Measurements from ENCODE around the gene INSR.
A peak's percentile ranks its signal among the peaks of the same experiment; 100 is the strongest.

Gene INSR

DNA sequence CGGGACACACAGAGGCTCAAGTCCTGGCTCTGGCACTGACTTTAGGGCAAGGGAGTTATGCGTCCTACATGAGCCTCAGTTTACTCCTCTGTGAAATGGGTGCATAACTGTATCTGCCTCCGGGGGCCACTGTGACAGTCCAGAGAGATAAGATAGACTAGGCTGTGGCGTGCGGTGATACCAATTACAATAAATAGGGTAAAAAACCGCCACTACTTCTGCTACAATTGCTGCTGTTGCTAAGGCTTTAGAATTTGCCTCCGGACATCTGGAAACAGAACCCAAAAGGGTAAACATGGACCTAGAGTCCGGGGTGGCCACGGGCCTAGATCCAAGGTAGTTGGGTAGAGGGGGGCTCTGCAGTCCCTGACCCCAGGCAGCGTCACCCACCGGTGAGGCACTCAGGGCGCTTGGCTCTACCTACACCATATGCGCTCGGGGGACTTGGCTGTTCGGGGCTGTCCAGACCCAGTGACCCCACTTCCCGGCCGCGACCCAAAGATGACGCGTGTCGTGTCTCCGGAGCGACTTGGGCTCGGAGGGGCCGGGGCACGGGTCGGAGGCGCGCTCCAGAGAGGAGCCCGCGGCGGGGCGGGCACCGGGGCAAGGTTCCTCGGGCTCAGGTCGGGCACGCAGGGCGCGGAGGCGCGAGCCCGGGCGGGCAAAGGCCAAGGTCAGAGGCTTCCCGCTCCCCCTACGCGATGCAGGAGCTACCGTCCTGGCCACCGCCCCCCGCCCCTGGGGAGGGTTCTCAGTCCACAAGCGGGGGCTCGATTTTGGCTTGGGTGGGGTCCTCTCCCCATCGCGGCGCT lies 1.1 kb downstream of the INSR start:
- peak overlapping the region; percentile 66 for H3K9ac ChIP-seq
- H3K27me3 ChIP-seq (ENCODE audit: insufficient read depth, low read depth) = no peaks in the 10 kb centered on the region
- no peaks in the 10 kb centered on the region for H3K36me3 ChIP-seq (ENCODE audit: insufficient read depth)
- H3K4me2 ChIP-seq = peak overlapping the region; percentile 58
- TF ChIP-seq CTCF (conservative IDR thresholded peaks at IDR 0.05; ENCODE audit: low read depth, low read length) = no peak
- no peak overlapping the region for H3K27ac ChIP-seq
- H4K20me1 ChIP-seq (ENCODE audit: insufficient read depth) = no peaks in the 10 kb centered on the region
- peaks cover 20% of the 10 kb centered on the region for H3K4me1 ChIP-seq (ENCODE audit: low read depth, poor library complexity, severe bottlenecking)
- peaks cover 46% of the 10 kb centered on the region for H3K79me2 ChIP-seq (ENCODE audit: insufficient read depth, low read depth)
- peak overlapping the region; percentile 52 for H2AFZ ChIP-seq (ENCODE audit: low read depth)
- H3K4me3 ChIP-seq (IDR thresholded peaks at IDR 0.05; ENCODE audit: insufficient read depth, low read depth, low read length) = no peak overlapping the region

- Histone ChIP-seq H3K4me1 (ENCODE audit: low read depth, poor library complexity, severe bottlenecking) (peaks cover 20% of the 10 kb centered on the region), H3K4me3 (IDR thresholded peaks at IDR 0.05; ENCODE audit: insufficient read depth, low read depth, low read length) (no peak overlapping the region), H3K4me2 (peak overlapping the region; percentile 58), H3K9ac (no peak overlapping the region; the same call in 1 of the 2 replicates), H3K79me2 (ENCODE audit: insufficient read depth, low read depth) (peaks cover 53% of the 10 kb centered on the region), H4K20me1 (ENCODE audit: insufficient read depth) (no peaks in the 10 kb centered on the region), H2AFZ (ENCODE audit: low read depth) (no peak overlapping the region), H3K27ac (no peak overlapping the region), H3K27me3 (ENCODE audit: insufficient read depth, low read depth) (no peaks in the 10 kb centered on the region), H3K36me3 (ENCODE audit: insufficient read depth) (no peaks in the 10 kb centered on the region)
- no peak for TF ChIP-seq CTCF (conservative IDR thresholded peaks at IDR 0.05; ENCODE audit: low read depth, low read length)
Measured at GRCh38 chr19:7292352-7292949, 1.8 kb downstream of the INSR start.

DNA sequence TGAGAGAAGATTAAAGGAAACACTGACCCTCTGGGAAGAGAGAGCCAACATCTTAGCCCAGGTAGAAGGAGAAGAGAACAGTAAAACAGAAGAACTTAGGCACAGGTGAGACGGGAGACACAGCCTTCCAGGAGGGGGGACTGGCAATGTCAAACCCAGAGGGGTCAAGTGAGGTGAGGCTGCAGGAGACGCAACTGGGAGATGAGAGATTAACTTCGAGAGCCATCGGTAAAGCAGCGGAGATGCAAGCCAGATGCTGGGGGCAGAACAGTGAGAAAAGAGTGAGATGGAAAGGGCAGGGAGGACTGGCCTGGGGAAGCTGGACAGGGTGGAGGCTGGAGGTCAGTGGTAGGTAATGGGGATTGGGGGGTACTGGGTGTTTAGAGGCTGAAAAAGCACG lies 5.2 kb downstream of the INSR start:
- no peak for TF ChIP-seq CTCF (conservative IDR thresholded peaks at IDR 0.05; ENCODE audit: low read depth, low read length)
- H3K27me3 ChIP-seq (ENCODE audit: insufficient read depth, low read depth) = no peaks in the 10 kb centered on the region
- peaks cover 82% of the 10 kb centered on the region for H3K79me2 ChIP-seq (ENCODE audit: insufficient read depth, low read depth)

DNA sequence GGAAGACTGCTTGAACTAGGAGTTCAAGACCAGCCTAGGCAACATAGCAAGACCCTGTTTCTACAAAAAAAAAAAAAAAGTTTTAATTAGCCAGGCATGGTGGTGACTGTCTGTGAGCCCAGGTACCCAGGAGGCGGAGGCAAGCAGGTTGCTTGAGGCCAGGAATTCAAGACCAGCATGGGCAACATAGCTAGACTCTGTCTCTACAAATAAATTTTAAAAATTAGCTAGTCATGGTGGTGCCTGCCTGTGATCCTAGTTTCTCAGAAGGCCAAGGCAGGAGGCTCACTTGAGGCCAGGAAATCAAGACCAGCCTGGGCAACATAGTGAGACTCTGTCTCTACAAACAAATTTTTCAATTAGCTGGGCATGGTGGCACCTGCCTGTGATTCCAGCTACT lies 6.1 kb downstream of the INSR start:
- Histone ChIP-seq H3K4me2 (no peak overlapping the region), H3K36me3 (ENCODE audit: insufficient read depth) (no peaks in the 10 kb centered on the region), H4K20me1 (ENCODE audit: insufficient read depth) (no peaks in the 10 kb centered on the region), H3K9ac (no peak overlapping the region), H3K27me3 (ENCODE audit: insufficient read depth, low read depth) (no peaks in the 10 kb centered on the region), H3K4me1 (ENCODE audit: low read depth, poor library complexity, severe bottlenecking) (peaks cover 35% of the 10 kb centered on the region), H3K79me2 (ENCODE audit: insufficient read depth, low read depth) (peaks cover 88% of the 10 kb centered on the region), H3K27ac (no peak overlapping the region), H3K4me3 (IDR thresholded peaks at IDR 0.05; ENCODE audit: insufficient read depth, low read depth, low read length) (no peak overlapping the region), H2AFZ (ENCODE audit: low read depth) (no peak overlapping the region)
- TF ChIP-seq CTCF (conservative IDR thresholded peaks at IDR 0.05; ENCODE audit: low read depth, low read length) = no peak

More for the DNA sequence above, 5.2 kb downstream of the INSR start:
- Histone ChIP-seq H3K9ac (no peak overlapping the region), H4K20me1 (ENCODE audit: insufficient read depth) (no peaks in the 10 kb centered on the region), H3K27ac (no peak overlapping the region), H2AFZ (ENCODE audit: low read depth) (no peak overlapping the region), H3K36me3 (ENCODE audit: insufficient read depth) (no peaks in the 10 kb centered on the region), H3K4me3 (IDR thresholded peaks at IDR 0.05; ENCODE audit: insufficient read depth, low read depth, low read length) (no peak overlapping the region), H3K4me1 (ENCODE audit: low read depth, poor library complexity, severe bottlenecking) (peaks cover 28% of the 10 kb centered on the region), H3K4me2 (no peak overlapping the region)

Data from KMS-11 (cell line).